Right renal pelvis (tissue), 4 donors: ENCODE results near the gene VSIG2. TPM values are rescaled to one million over a fixed set of nuclear protein-coding genes. Genes with fewer than 3 reads are reported as not detected.

Experiments
- DNase-seq, 4 donors: peaks; one replicate each; pipeline ENCODE4 v3.0.0-alpha.2; 2013; ENCODE audit warnings: low read depth in 4 of 4, low spot score in 3 of 4, missing footprints in 1 of 4
- polyA plus RNA-seq, 4 donors: library from polyadenylated mRNA; unstranded; fragments of 120-200 nt; gene quantifications; one replicate each; pipeline ENCODE4 v1.2.1, GENCODE V29; 2013; ENCODE audit not compliant: insufficient read length in 4 of 4

The VSIG2 gene
- polyA plus RNA-seq, 4 donors, result 5.2 to 17.1 (median 11.2) TPM

DNA sequence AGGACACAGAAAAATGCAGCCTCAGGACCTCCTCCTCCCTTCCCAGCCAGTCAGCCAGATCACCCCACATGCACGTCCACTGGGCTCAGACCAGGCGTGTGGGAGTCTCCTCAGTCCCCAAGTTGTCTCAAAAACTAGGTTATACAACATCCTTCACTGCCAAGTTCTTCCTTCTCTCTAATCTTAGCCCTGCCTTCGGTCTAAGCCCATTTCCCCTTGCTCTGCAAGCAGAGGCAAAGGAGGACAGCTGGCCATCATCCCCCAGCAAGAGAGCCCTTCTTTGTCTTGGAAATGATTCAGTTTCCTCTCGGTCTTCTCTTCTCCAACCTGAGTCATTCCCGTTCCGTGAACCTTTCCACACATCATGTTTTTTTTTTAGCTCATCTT, 26.3 kb downstream of the VSIG2 start:
- DNase-seq, result no peak

DNA sequence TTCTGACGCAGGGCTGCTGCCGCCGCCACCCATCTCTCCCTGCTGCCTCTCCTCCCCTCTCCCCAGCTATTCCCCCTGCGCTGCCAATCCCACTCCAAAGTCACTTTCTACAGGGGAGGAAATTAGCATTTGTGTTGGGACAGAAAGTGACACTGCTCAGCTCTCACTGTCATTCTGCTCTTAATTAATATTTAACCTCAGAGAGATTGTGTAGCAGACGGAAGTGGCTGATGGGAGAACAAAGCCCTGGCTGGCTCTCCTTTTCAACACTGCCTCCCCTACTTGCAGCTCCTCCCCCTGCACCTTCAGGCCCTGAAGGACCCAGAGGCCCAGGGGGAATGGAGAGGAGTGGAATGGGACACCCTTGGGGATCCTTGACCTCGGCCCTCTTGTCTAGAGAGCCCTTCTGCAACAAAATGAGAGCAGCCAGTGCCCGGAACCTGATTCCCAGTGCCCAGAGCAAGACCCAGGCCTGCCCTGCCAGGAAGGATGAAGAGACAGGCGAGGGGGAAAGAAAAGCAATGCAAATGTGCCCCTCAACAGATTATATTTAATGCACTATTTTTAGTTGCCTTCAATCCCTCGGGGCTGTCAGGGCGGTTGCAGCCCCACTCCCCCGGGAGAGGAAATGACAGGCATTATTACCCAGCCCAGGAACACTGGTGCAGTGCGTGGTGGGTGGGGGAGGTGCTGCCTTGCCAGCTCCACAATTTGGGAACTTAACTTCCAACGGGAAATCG, 26.9 kb downstream of the VSIG2 start:
- DNase-seq, result no peak

DNA sequence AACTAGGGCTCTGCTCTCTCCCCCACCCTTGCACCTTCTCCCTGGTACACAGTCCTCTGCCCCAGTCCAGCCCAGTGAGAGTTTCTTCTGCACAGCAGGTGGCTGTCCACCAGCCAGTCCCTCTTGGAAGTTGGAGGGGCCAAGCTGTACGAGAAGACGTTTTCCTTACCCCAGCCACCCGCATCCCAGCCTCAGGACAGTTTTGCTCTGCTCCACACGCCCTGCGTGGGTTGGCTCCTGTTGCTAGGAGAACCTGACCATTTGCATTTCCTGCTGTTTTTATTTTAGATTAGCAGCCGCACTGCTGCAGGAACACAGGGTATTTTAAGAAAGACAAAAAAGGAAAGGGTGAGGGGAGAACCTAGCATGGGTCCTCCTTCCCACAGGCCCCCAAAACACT, 29.9 kb downstream of the VSIG2 start:
- no peak for DNase-seq

DNA sequence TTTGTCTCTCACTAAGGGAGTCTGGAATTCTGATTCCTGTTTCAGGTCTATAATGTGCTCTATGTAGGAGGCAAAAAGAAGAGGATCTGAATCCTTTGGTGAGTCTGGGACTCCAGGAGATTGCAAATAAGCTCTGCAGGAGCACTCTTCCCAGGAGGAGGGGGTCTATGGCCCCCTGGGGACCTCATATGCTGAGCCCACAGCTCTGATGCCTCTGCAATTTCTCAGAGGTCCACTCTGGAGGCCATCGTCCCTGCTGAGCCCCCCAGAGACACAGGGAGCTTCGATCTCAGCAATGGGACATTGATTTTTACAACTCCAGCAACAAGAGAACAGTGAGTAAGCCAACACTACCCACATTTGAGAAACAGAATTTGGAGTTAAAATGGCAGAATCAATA, 32.5 kb downstream of the VSIG2 start:
- DNase-seq, result no peak

DNA sequence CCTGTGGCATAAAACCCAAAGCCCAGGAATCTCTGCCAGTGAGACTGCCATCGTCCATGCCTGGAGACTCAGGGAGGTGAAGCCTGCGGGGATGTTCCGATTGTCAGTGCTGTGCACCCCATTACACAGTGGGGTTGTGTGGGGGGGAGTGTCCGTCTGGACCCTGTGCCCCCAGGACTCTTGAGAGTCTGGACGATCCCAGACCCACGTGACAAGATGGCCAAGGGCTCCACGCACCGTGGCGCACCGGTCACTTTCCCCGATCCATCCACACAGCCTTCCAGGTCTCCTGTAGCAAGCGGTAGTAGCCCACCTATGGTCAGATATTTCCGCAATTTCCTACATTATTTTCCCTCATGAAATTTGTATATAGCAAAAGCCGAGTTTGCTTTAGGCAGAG, 33.3 kb downstream of the VSIG2 start:
- no peak for DNase-seq

DNA sequence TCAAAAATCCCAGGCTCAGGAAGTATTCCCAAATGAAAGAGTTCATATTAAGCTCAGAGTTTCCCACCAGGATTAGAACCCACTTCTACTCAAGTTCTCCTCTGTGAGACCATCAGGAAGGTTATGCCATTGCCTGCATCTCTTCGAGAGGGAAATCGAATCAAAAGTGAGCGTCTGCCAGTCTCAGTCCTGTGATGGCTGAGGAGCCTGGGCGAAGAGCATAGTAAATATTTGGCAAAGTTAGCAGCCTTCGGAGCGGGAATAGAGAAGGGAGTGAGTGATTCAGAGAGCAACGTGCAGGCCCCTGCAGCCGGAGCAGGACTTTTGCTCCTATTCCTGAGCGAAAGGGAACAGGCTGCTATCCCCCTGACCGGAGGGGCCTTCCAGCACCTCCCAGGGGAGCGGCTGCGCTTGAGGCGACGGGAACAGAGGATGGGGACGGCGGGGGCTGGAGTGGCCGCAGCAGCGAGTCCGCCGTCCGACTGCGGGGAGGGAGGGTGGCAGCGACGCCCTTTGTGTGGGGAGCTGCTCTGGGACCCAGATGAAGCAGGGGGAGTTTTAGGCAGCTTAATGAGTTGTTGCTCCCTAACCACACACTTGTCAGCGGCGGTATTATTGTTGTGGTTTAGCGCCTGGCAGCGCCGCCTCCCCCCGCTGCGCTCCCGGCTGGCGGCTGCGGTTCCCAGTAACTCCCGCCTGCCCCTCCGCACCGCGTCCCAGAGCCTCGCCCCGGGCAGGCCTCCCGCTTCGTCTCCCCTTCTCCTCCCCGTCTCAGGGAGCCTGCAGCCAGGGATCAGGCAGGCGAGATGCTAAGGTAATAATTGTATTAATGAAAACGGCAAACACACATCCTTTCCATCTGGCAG, 34.0 kb downstream of the VSIG2 start:
- DNase-seq, result no peak

DNA sequence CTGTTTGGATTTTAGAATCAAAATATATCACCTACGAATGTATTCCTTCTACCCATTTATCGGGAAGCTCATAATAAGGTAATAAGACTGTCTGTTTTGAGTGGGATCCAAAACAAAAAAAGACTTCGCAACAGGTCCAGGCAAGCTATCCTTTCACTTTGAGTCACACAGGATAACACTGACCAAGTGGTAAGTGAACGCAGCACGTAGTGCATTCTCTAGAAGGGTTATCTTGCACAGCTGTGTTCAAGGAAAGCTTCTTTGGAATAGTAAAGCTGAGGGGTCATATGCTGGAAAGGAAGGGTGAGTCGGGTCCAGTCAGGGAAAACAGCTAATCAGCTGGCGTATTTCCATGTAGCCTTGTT, 34.7 kb downstream of the VSIG2 start:
- no peak for DNase-seq

DNA sequence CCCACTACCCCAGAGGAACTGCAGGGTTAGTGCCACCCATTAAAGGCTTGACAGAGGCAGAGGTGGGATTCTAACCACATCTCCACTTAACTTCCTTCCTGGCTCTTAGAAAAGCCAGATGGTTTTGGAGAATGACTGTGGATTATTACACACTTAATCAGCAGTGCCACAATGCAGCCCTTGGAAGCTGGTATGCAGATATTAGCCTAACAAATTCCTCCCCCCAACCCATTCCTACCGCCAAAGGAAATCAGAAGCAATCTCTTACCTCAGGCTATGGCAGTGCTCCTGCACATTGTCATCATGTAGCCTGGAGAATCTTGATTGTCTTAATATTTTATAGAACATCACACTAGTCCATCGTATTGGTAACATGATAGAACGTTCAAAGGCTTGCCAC, 35.5 kb downstream of the VSIG2 start:
- no peak for DNase-seq

DNA sequence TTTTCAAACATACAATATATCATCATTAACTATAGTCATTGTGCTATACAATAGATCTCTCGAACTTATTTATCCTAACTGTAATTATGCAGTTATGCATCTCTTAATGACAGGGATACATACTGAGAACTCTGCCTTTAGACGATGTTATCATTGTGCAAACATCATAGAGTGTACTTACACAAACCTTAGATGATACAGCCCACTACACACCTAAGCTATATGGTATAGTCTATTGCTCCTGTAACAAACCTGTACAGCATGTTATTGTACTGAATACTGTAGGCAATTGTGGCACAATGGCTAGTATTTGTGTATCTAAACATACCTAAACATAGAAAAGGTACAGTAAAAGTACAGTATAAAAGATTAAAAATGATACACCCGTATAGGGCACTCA, 39.7 kb downstream of the VSIG2 start:
- DNase-seq, result no peak

DNA sequence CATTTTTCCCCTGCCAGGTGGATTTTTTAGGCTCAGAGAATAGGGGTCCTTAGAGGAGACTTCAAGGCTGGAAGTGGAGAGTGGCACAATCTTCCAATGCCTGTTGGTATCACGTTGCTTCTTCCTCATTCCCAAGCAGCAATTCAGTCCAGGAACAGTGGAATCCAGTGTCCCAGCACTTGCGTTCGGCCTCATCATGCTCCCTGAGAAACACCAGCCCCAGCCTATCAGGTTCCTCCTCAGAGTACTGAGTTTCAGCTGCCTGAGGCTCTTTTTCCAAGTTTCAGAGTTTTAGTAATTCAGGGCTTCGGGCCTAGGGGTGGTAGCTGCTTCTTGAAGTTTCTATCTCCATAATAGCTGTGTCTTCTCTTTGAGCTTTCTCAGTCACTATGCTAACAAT, 44.2 kb downstream of the VSIG2 start:
- DNase-seq, result no peak

DNA sequence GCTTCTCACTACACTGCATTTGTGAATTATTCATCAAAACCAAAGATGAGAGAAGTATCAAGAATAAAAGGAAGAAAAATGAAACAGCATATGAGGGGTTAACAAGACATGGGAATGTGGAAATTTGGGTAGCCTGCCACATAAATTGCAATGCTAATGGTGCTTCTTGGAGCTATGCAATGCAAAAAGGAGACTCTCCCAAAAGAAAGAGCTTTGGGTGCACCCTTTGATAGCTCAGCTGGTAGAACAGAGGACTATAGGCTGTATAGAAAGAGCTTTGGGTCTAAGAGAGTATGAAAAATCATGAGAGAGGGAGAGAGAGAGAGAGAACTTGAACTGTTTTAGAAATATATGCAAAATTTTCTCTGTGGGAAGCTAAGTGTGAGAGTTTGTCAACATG, 52.0 kb downstream of the VSIG2 start:
- no peak for DNase-seq

DNA sequence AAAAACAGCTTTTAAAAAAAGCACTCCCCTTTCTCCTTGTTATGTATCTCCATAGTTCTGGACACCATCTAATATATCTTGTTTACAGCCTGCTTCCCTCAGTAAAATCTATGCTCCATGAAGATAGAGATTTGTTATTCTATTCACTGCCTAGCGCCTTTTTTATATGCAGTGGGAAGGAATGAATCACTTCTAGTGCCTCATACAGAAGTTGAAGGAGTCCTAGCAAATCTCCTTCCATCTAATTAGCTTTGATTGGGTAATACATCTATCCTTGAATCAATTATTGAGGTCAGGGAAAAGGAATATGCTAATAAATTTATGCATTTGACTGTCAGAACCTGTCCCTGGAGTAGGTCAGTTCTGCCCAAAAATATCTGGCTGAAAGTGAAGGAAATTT, 52.5 kb downstream of the VSIG2 start:
- DNase-seq, result no peak

Other genes starting within 250 kb of the VSIG2 start
- gene OR8B12, start 208.6 kb downstream of the VSIG2 start, polyA plus RNA-seq, result under 1 TPM in 1 of 4 donors, not detected in 3; 0.04 TPM
- under 1 TPM in 1 of 4 donors, not detected in 3; 0.04 TPM for gene OR8A1, start 182.3 kb downstream of the VSIG2 start, polyA plus RNA-seq
- under 1 TPM in 1 of 4 donors, not detected in 3; 0.03 TPM for gene PANX3, start 140.8 kb downstream of the VSIG2 start, polyA plus RNA-seq
- gene TBRG1, start 129.4 kb downstream of the VSIG2 start, polyA plus RNA-seq, result 10 to 100 TPM; 26.1 to 31.5 (median 27.5) TPM
- gene SIAE, start 78.5 kb downstream of the VSIG2 start, polyA plus RNA-seq, result 10 to 100 TPM; 32.1 to 36.4 (median 35.9) TPM
- gene SPA17, start 78.4 kb downstream of the VSIG2 start, polyA plus RNA-seq, result 10 to 100 TPM; 19.4 to 22.7 (median 20.2) TPM
- 10 to 100 TPM; 15.7 to 29.3 (median 22.8) TPM for gene NRGN, start 12.3 kb downstream of the VSIG2 start, polyA plus RNA-seq
- gene ESAM, start 10.0 kb upstream of the VSIG2 start, polyA plus RNA-seq, result 10 to 100 TPM; 74.9 to 87.0 (median 81.8) TPM
- 10 to 100 TPM; 25.4 to 39.9 (median 27.5) TPM for gene MSANTD2, start 48.2 kb upstream of the VSIG2 start, polyA plus RNA-seq
- gene ROBO3, start 113.2 kb upstream of the VSIG2 start, polyA plus RNA-seq, result 10 to 100 TPM; 22.7 to 29.2 (median 24.9) TPM
- gene ROBO4, start 145.6 kb upstream of the VSIG2 start, polyA plus RNA-seq, result 10 to 100 TPM; 18.3 to 23.1 (median 20.7) TPM
- 1 to 10 TPM; 1.1 to 1.3 (median 1.3) TPM for gene HEPN1, start 167.0 kb upstream of the VSIG2 start, polyA plus RNA-seq
- 1 to 10 TPM; 1.9 to 3.2 (median 2.1) TPM for gene HEPACAM, start 183.8 kb upstream of the VSIG2 start, polyA plus RNA-seq
- 1 to 10 TPM; 3.3 to 4.0 (median 3.7) TPM for gene CCDC15, start 201.9 kb upstream of the VSIG2 start, polyA plus RNA-seq